Stimulated activated CD8-positive, alpha-beta memory T cell treated with anti-CD3 and anti-CD28 coated beads, Interleukin-15, amount 100 ng/mL, for 1 hour (primary cell): ENCODE data around the gene HSP90B1.

Source experiments
- DNase-seq: peaks from one replicate; pipeline ENCODE4 v3.0.0-alpha.2; 2020; ENCODE audit warnings: low read depth

Gene HSP90B1

DNA sequence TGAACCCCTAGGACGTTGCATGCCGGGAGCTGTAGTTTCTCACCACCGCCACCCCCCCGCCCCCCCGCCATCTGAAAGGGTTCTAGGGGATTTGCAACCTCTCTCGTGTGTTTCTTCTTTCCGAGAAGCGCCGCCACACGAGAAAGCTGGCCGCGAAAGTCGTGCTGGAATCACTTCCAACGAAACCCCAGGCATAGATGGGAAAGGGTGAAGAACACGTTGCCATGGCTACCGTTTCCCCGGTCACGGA, 501 bp upstream of the HSP90B1 start:
- no peak for DNase-seq

DNA sequence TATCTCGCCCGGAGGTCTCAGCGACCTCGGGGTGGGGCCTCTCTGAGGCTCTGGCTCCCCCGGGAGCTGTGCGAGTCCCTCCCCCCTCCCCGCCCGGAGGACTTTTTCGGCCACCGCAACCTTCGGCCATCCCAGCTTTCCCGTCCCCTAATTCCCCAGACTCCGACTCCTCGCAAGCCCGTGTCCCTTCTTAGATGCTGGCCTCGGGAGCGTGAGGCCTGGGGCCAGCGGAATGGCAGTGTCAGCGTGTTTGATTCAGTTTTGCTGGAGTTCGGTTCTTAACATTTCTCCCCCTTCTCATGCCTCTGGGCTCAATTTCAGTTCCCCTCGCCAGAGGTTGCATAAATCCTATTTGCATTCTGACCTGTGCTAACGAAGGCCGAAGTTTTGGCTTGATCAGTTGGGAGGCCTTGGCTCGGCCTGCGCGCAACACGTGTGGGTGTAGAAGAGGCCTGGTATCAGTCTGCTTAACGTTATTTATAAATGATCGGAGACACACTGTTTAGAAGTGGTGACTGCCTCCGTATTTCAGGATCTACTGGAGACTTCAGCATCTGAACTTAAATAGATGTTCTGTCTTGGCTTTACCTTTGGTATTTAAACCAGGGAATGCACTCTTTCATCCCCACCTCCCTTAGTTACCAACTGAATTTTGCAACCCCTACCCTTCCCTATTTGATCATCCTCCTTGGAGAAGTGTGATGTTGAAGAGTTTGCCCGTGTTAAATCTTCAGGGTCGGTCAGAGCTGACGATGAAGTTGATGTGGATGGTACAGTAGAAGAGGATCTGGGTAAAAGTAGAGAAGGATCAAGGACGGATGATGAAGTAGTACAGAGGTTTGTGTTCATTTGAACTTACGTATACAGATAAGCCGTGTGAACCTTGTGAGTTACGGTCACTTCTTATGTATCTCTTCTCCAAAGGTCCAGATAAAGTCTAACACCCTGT, 851 bp downstream of the HSP90B1 start:
- DNase-seq, result no peak

DNA sequence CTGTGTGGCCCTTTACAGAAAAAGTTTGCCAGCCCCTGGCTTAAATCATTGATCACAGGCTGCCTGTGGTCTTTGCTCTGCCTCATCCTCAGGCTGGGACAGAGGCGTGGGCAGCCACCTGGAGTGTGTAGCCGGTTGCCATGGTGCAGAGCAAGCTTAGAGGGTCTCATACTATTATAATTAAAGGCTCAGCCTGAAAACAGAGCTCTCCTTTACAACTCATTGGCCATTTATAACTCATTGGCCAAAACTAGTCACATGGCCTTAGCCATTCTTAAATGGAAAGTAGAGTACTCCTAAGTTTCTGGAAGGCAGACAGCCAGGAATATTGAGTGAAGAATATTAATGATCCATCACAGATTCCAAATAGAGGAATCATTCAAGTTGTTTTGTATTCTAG, 3.0 kb downstream of the HSP90B1 start:
- no peak for DNase-seq

DNA sequence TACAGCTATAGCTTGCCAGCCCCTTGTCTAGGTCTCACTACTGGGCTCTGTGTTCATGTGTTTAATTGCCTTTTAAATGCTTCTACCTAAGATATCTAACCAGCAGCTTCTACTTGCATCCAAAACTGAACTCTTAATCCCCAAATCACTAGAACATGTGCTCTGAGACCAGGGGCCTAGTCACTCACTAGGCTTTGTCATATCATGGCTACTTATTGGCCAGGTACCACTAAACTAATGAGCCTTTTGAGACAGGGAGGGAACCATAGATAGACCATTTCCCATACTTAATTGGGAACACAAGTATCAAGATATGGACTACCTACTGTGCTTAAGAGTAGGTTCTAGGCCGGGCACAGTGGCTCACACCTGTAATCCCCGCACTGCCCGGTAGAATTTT, 6.5 kb downstream of the HSP90B1 start:
- no peak for DNase-seq

DNA sequence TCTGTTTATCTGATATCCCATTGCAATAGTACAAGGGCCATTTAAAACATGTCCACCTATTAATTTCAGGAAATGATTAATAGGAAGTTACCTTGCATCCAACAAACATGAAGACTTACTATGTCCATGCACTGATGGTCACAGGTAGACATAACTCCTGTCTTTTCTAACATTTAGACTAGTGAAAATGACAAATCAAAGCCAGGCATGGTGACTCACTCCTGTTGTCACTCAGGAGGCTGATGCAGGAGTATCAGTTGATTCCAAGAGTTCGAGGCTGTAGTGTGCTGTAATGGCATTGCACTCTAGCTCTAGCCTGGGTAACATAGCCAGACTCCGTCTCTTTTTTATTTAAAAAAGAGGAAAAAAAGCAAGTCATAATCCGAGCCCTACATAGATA, 14.8 kb downstream of the HSP90B1 start:
- no peak for DNase-seq

DNA sequence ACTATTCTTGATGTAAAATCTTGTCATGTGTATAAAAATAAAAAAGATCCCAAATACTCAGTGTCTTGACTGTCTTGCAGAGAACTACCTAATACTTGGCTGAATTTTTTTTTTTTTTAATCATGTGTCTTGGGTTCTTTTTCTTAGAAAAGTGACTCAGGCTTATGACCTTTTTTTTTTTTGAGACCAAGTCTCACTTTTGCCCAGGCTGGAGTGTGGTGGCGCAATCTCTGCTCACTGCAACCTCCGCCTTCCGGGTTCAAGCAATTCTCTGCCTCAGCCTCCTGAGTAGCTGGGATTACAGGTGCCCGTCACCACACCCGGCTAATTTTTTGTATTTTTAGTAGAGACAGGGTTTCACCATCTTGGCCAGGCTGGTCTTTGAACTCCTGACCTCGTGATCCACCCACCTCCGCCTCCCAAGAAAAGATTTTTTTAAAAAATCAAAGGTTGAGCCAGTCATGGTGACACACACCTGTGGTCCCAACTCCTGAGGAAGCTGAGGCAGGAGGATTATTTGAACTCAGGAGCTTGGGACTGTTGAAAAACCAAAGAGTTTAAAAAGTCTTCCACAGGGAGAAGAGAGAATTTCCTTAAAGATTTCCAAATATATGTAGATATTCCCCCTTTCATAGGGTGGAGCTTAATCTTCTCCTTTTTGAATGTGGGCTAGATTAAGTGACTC, 17.8 kb downstream of the HSP90B1 start:
- no peak for DNase-seq

DNA sequence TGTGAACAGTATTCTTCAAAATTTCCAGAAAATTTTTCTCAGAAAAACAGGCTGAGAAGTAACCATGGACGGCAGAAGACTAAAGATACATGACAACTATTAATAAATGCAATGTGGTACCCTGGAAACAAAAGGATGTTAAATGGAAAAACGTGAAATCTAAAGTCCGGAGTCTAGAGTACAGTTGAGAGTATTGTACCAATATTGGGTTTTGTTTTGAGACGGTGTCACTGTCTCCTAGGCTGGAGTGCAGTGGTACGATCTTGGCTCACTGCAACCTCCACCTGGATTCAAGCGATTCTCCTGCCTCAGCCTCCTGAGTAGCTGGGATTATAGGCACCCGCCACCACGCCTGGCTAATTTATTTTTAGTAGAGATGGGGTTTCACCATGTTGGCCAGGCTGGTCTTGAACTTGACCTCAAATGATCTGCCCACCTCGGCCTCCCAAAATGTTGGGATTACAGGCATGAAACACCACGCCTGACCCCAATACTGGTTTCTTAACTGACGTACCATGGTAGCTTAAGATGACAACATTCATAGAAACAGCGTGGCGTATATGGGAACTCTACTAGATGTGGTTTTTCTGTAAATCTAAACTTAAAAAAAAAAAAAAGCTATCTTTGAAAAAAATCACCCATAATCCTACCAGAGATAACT, 18.7 kb downstream of the HSP90B1 start:
- DNase-seq, result no peak

DNA sequence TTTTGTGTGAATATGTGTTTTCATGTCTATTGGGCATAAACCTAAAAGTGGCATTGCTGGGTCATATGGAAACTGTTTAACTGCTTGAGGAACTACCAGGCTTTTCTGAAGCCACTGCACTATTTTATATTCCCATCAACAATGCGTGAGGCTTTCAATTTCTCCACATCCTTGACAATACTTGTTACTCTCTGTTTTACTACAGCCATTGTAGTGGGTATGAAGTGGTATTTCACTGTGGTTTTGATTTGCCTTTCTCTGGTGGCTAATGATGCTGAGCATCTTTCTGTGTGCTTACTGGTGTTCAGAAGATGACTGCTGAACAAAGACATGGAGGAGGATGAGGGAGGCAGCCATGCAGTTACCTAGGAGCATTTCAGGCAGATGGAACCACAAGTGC, 22.3 kb downstream of the HSP90B1 start:
- DNase-seq, result no peak

DNA sequence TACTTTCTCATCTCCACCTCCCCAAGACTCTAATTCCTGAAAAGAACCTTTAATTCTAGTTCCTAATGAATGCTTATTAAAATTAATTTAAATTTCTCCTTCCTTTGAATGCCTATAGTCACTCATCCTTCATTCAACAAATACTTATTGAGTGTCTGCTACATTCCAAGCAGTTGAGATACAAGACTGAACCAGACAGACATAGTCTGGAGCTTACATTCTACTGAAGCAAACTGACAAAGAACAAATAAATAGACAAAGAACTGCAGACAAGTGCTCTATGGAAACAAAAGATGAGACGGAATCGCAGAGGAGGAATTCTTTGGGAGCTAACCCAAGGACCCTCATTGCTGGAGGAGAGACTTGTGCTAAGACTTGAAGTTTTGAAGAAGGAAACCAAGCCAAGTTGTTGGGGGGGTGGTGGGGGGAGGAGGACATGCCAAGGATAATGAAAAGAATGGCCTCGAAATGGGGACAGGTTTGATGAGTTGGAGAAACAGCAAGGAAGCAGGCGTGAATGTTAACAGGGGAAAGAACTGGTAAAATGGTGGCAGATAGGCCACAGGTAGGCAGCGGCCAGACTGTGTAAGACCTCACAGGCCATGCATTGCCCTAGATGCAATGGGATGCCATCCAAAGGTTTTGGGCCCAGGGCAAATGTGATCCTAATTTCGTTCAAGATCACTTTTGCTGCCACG, 25.8 kb downstream of the HSP90B1 start:
- DNase-seq, result no peak

DNA sequence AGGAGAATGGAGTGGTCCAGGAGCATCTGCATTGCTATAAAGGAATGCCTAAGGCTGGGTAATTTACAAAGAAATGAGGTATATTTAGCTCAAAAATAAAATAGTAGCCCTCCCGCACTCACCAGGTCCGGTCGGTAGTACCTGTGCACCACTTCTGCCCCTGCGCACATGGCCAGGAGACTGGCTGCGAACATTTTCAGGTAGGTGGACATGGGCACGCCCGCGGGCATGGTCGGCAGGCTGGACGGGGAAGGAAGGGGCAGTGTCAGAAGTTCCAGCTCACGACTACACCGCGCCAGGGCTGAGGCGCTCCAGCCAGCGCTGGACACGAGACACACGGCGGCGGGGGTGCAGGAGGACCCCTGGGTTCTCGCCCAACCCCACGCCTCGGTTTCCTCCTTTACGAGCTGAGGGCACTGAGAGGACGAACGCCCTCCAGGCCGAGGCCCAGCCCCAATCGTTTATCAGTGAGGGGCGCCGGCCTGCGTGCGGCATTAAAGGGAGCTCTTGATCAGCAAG, 26.4 kb downstream of the HSP90B1 start:
- no peak for DNase-seq

DNA sequence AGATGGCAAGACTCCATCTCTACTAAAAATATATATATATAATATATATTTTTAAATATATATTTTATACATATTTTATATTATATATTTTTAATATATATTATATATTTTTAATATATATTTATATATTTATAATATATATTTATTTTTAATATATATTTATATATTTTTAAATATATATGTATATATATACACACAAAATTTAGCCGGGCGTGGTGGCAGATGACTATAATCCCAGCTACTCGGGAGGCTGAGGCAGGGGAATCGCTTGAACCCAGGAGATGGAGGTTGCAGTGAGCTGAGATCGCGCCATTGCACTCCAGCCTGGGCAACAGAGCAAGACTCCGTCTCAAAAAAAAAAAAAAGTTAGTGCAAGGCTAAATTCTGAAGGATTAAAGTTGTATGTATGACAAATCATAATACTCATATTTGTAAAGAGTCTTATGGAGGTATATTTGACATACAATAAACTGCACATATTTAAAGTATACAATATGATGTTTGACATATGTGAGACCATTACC, 27.7 kb downstream of the HSP90B1 start:
- no peak for DNase-seq

DNA sequence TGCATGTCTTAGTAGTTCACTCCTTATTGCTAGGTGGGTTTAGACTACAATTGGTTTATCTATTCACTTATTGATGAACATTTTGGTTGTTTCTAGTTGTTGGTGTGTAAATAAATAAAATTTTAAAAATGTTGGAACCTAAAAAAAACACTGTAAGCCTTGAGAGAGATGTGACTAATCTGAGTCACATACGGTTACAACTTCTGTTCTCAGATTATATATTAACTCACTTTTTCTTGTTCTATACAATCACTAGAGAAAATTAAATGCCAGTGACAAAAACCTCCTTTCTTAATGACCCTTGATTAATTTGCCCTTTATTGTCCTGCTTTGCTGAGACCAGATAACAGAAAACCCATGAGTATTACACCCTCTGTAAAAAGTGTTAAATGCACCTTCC, 28.4 kb downstream of the HSP90B1 start:
- no peak for DNase-seq

DNA sequence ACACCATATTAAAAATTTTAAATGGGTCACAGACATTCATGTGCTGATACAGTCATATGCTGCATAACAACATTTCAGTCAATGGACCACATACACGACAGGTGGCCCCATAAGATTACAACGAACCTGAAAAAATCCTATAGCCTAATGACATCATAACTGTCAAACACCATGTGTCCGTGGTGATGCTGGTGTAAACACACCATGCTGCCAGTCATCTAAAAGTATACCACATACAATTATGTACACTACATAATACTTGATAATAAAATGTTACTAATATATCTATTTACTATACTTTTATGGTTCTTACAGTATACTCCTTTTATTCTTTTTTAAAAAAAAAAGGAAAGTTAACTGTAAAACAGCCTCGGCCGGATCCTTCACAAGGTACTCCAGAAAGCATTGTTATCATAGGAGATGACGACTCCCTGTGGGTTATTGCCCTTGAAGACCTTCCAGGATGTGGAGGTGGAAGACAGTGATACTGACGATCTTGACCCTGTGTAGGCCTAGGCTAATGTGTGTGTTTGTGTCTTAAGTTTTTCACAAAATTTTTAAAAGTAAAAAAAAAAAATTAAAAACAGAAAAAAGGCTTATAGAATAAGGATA, 30.5 kb downstream of the HSP90B1 start:
- no peak for DNase-seq

DNA sequence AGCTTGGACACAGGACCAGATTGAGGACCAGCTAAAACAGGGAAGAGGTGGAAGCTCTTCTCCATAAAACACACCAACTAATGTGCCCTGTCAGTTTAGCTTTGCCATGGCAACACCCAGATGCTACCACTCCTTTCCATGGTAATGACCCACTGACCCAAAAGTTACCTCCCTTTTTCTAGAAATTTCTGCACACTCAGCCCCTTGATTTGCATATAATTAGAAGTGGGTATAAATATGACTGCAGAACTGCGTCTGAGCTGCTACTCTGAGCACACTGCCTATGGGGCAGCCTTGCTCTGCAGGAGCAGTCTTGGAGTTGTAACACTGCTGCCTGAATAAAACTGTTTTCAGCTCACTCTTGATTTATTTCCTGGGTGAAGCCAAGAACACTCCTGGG, 32.3 kb downstream of the HSP90B1 start:
- DNase-seq, result no peak

DNA sequence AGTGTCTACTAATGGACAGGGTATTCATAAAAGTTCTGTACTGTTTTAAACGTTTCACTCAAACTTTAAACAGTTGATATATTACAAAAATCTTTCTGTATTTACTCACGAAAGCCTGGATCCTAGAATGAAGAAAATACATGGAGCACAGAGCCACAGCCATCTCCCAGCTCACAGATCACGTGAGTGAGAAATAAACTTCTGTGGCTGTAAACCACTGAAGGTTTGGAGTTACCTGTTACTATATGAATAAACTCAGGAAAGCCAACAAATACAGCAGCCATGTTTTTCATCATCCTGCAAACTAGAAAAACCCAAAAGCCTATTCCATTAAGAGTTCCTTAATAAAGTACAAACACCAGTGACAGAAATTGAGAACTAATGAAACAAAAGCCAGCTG, 34.6 kb downstream of the HSP90B1 start:
- DNase-seq, result no peak

DNA sequence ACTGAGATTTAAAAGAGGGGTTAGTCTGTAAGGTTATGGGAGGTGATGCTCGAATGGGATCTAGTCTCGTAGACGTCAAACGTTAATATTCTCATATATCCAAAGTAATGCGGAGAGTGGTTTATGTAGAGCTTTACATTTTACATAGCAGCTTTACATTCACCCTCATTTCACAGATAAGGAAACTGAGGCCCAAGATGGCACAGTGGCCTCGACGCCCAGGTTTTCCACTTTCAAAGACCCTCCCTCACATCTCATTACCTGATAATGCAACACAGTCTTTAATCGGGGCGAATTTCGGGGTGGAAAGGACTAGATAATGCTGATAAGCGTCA, 35.0 kb downstream of the HSP90B1 start:
- DNase-seq, result no peak

DNA sequence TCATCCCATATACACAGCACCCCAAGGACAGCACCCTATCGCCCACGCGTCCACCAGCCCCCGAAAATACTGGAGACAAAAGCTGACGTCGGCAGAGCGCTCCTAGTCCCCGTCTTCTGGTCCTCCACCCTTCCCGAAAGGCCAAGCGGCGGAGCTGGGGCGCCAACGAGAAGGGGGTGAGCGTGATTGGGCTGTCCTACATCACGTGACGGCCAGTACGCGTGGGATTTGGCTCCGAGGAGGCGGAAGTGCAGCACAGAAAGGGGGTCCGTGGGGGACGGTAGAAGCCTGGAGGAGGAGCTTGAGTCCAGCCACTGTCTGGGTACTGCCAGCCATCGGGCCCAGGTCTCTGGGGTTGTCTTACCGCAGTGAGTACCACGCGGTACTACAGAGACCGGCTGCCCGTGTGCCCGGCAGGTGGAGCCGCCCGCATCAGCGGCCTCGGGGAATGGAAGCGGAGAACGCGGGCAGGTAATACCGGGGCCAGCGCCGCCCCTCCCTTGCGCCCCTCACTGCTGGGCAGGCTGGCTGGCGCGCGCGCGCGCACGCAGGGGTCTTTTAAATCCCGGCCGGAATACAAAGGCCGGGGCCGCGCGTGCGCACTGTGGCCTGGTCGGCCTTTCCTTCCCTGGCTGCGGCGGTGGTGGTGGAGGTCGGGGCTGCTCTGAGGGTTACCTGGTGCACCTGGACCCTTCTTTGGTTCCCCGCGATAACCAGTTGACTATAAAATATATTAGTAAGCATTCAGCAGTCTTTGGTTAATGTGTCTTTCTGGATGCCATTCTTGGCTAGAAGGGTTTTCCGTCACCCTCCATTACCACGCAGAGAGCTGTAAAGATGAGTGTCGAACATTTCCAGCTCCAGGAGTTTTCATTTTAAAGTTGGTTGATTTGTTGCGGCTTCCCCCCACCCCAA, 35.6 kb downstream of the HSP90B1 start, which contains the start of gene TDG:
TDG (plus strand) TSS at position 283 of the 915 bp plus-strand sequence; CDS start at position 449, 166 bp downstream.
- peak; percentile 93 for DNase-seq

DNA sequence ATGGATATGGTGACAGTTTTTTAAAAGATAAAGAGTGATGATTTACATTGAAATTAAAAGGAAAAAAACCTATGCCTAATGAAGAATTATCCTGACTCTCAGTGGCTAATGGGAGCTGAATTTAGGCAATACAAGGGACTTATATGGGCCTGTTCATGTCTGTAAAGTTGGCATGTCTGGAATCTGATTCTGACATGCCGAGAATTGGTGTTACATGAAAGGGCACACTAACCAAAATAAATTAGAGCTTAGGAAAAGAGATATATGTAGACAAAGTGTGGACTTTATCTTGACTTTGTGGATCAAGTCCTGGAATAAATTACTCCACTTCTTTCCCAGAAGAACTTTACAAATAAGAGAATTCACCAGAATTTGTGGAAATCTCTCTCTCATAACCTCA, 36.5 kb downstream of the HSP90B1 start:
- no peak for DNase-seq

DNA sequence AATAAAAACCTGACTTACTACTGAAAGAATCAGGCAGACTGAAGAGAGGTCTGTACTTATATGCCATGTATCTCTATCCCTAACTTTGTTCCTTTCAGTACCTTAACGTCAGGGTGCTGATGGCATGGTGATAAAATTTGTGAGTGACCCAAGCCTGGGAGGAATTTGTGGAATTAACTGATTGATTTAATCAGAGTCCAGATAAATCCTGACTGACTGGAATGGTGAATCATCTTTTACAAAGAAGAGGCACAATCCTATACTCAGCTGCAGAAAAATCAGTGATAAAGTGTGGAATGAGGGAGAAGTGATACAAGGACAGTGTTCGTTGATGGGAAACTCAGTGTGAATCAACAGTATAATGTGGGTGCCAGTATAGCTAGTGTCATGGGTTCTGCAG, 39.2 kb downstream of the HSP90B1 start:
- DNase-seq, result no peak

DNA sequence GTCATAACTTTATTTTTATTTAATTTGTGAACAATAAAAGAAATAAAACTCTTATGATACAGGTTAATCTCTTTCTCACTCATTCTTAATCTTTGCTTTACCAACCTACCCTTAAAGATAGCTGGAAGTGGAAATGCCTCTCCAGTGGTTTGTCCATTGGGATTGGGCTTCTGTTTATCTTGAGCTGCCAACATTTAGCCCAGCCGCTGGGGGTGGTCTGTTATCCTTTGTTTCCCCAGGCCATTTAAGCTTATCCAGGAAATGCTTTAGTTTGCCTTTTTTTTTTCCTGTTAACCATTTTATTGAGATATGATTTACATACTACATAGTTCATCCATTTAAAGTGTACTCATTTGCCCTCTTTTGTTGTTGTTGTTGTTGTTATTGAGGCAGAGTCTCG, 43.7 kb downstream of the HSP90B1 start:
- no peak for DNase-seq

DNA sequence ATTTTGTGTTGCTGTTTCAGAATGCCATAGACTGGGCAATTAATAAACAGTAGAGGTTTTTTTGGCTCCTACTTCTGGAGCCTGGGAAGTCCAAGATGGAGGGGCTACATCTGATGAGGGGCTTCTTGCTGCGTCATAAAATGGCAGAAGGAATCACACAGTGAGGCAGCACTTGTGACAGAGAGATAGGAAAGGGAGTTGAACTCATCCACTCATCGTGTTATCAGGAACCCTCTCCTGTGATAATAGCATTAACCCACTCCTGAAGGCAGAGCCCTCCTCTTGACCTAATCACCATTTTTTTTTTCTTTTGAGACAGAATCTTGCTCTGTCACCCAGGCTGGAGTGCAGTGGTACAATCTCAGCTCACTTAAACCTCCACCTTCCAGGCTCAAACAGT, 45.2 kb downstream of the HSP90B1 start:
- DNase-seq, result no peak
